ENCODE measurements around the gene TSPO.

Gene TSPO

GRCh38 chr22:43157874-43158546, 6.7 kb downstream of the TSPO start:
- no peak for DNase-seq (ENCODE audit: low read depth in 4 of 4, low spot score in 1 of 4)

- DNase-seq (ENCODE audit: low read depth in 4 of 4, low spot score in 1 of 4), result no peak
Measured at GRCh38 chr22:43158778-43159483, 7.6 kb downstream of the TSPO start.

- no peak for DNase-seq (ENCODE audit: low read depth in 4 of 4, low spot score in 1 of 4)
Measured at GRCh38 chr22:43159484-43160178, 8.3 kb downstream of the TSPO start.

- DNase-seq (ENCODE audit: low read depth in 4 of 4, low spot score in 1 of 4), result no peak
Measured at GRCh38 chr22:43160497-43161126, 9.3 kb downstream of the TSPO start.

- DNase-seq (ENCODE audit: low read depth in 4 of 4, low spot score in 1 of 4), result no peak
Measured at GRCh38 chr22:43162412-43163150, 11.2 kb downstream of the TSPO start.

- no peak for DNase-seq (ENCODE audit: low read depth in 4 of 4, low spot score in 1 of 4)
Measured at GRCh38 chr22:43163241-43163795, 12.0 kb downstream of the TSPO start.

- no peak for DNase-seq (ENCODE audit: low read depth in 4 of 4, low spot score in 1 of 4)
Measured at GRCh38 chr22:43164636-43165035, 13.3 kb downstream of the TSPO start.

- DNase-seq (ENCODE audit: low read depth in 4 of 4, low spot score in 1 of 4), result no peak
Measured at GRCh38 chr22:43166132-43166930, 15.0 kb downstream of the TSPO start.

- no peak for DNase-seq (ENCODE audit: low read depth in 4 of 4, low spot score in 1 of 4)
Measured at GRCh38 chr22:43167001-43167589, 15.7 kb downstream of the TSPO start.

GRCh38 chr22:43168471-43169309, 17.3 kb downstream of the TSPO start:
- DNase-seq (ENCODE audit: low read depth in 4 of 4, low spot score in 1 of 4), result no peak

- DNase-seq (ENCODE audit: low read depth in 4 of 4, low spot score in 1 of 4), result no peak
Measured at GRCh38 chr22:43169310-43170130, 18.2 kb downstream of the TSPO start.

- DNase-seq (ENCODE audit: low read depth in 4 of 4, low spot score in 1 of 4), result no peak
Measured at GRCh38 chr22:43170131-43170480, 18.7 kb downstream of the TSPO start.

- no peak for DNase-seq (ENCODE audit: low read depth in 4 of 4, low spot score in 1 of 4)
Measured at GRCh38 chr22:43171019-43171491, 19.7 kb downstream of the TSPO start.

- no peak for DNase-seq (ENCODE audit: low read depth in 4 of 4, low spot score in 1 of 4)
Measured at GRCh38 chr22:43171607-43172006, 20.2 kb downstream of the TSPO start.

GRCh38 chr22:43172191-43172590, 20.8 kb downstream of the TSPO start:
- no peak for DNase-seq (ENCODE audit: low read depth in 4 of 4, low spot score in 1 of 4)

- no peak for DNase-seq (ENCODE audit: low read depth in 4 of 4, low spot score in 1 of 4)
Measured at GRCh38 chr22:43173566-43173965, 22.2 kb downstream of the TSPO start.

GRCh38 chr22:43173976-43174720, 22.8 kb downstream of the TSPO start:
- no peak for DNase-seq (ENCODE audit: low read depth in 4 of 4, low spot score in 1 of 4)
